Upper lobe of left lung (tissue), 4 donors: Measurements from ENCODE around the gene PICALM.

Experiments
- CTCF ChIP-seq, 6 experiments: fragments of 450-650 bp in 4 of 6; fragments of 200-600 bp in 2 of 6; sonication (generic) in 2 of 6; IDR thresholded peaks; one replicate each; pipeline ENCODE4 v1.5.1; 2016 to 2019; ENCODE audit warnings: antibody characterized with exemption in 6 of 6
- EP300 ChIP-seq, 4 donors: sonication (generic); formaldehyde crosslinking; IDR thresholded peaks; one replicate each; pipeline ENCODE4 v1.5.1; 2017; ENCODE audit warnings: antibody characterized with exemption in 4 of 4, control low read depth in 2 of 4
- POLR2A ChIP-seq, 4 donors: fragments of 450-650 bp; IDR thresholded peaks; one replicate each; pipeline ENCODE4 v1.5.1; 2016 to 2017; ENCODE audit warnings: antibody characterized with exemption in 4 of 4, mild to moderate bottlenecking in 2 of 4
- POLR2AphosphoS5 ChIP-seq, 2 donors: sonication (generic); formaldehyde crosslinking; IDR thresholded peaks; one replicate each; pipeline ENCODE4 v1.5.1; 2017; ENCODE audit warnings: antibody characterized with exemption in 2 of 2

GRCh38 chr11:85949798-85950197 lies 119.1 kb downstream of the PICALM start:
- no peak for TF ChIP-seq POLR2A (IDR thresholded peaks at IDR 0.05)
- no peak for TF ChIP-seq CTCF (IDR thresholded peaks at IDR 0.05)
- no peak for TF ChIP-seq POLR2AphosphoS5 (IDR thresholded peaks at IDR 0.05)
- no peak for TF ChIP-seq EP300 (IDR thresholded peaks at IDR 0.05)
